Adrenal gland (tissue), 5 donors: Measurements from ENCODE around the gene MYH9.

Source experiments
- CTCF ChIP-seq, 6 experiments: fragments of 450-650 bp in 4 of 6; fragments of 200-600 bp in 2 of 6; sonication (generic) in 1 of 6; IDR thresholded peaks; 1 replicate in 5 of 6; 2 replicates in 1 of 6; pipeline versions ENCODE4 v1.5.1 to v1.8.0; 2016 to 2021; ENCODE audit warnings: antibody characterized with exemption in 6 of 6, mild to moderate bottlenecking in 2 of 6, moderate library complexity in 1 of 6
- POLR2A ChIP-seq, 2 donors: fragments of 450-650 bp; IDR thresholded peaks; one replicate each; pipeline ENCODE4 v1.6.1; 2017; ENCODE audit warnings: antibody characterized with exemption in 2 of 2, mild to moderate bottlenecking in 2 of 2, moderate library complexity in 1 of 2
- donor health status: DM: no; HTN: no; CAD: no.

GRCh38 chr22:36311386-36312085 lies 76.2 kb downstream of the MYH9 start:
- TF ChIP-seq CTCF (IDR thresholded peaks at IDR 0.05) (no peak), POLR2A (IDR thresholded peaks at IDR 0.05) (no peak)
